GM21723 (cell line): ENCODE results near the gene MAPK11.
"Not testable (repeated sequence)": the region's sequence is repeated elsewhere in the genome, so short reads cannot be mapped to it uniquely, and the experiment has no call there.

Source experiments
- ATAC-seq: cut with Tn5 transposase; IDR thresholded peaks from one replicate; pipeline ENCODE4 v1.9.1; 2021; ENCODE audit warnings: mild to moderate bottlenecking, moderate library complexity; ENCODE audit not compliant: unreplicated experiment

Gene MAPK11

GRCh38 chr22:50278956-50279619 lies 8.9 kb upstream of the MAPK11 start:
- no peak for ATAC-seq

- ATAC-seq: no peak
These were observed 8.3 kb upstream of the MAPK11 start for GRCh38 chr22:50278461-50278860.

GRCh38 chr22:50277761-50278160 lies 7.6 kb upstream of the MAPK11 start:
- ATAC-seq: no peak

- peak; percentile 48 for ATAC-seq
These were observed 6.0 kb upstream of the MAPK11 start for GRCh38 chr22:50276143-50276542.

GRCh38 chr22:50275181-50276055 lies 5.2 kb upstream of the MAPK11 start:
- ATAC-seq: no peak

- ATAC-seq: no peak
These were observed 4.6 kb upstream of the MAPK11 start for GRCh38 chr22:50274771-50275170.

- ATAC-seq: no peak
These were observed 4.1 kb upstream of the MAPK11 start for GRCh38 chr22:50274311-50274710.

- ATAC-seq: not testable (repeated sequence)
These were observed 3.6 kb upstream of the MAPK11 start for GRCh38 chr22:50273781-50274180.

GRCh38 chr22:50273352-50273751 lies 3.2 kb upstream of the MAPK11 start:
- ATAC-seq: not testable (repeated sequence)

- no peak for ATAC-seq
These were observed 2.0 kb upstream of the MAPK11 start for GRCh38 chr22:50272044-50272802.

GRCh38 chr22:50271519-50271970 lies 1.4 kb upstream of the MAPK11 start:
- no peak for ATAC-seq

GRCh38 chr22:50270666-50271394 lies 650 bp upstream of the MAPK11 start:
- no peak for ATAC-seq

- no peak for ATAC-seq
These were observed 609 bp downstream of the MAPK11 start for GRCh38 chr22:50269573-50269969.

GRCh38 chr22:50268655-50269113 lies 1.5 kb downstream of the MAPK11 start:
- no peak for ATAC-seq

- no peak for ATAC-seq
These were observed 2.4 kb downstream of the MAPK11 start for GRCh38 chr22:50267591-50268390.

GRCh38 chr22:50266994-50267393 lies 3.2 kb downstream of the MAPK11 start:
- ATAC-seq: no peak

- ATAC-seq: no peak
These were observed 5.1 kb downstream of the MAPK11 start for GRCh38 chr22:50264946-50265669.

- no peak for ATAC-seq
These were observed 6.0 kb downstream of the MAPK11 start for GRCh38 chr22:50264104-50264745.
